SU-DHL-6 (cell line): ENCODE results near the gene CALM3.

Experiments used
- H2AFZ ChIP-seq: fragments of 200-600 bp; sonication (generic); 2 replicates; pipeline ENCODE4 v1.6.1; 2014; ENCODE audit warnings: low read depth, mild to moderate bottlenecking, moderate library complexity, mixed read lengths, antibody characterized with exemption, low read length; ENCODE audit not compliant: severe bottlenecking
- H3F3A ChIP-seq: fragments of 200-600 bp; shearing (Covaris generic); 2 replicates; pipeline ENCODE4 v1.6.0; 2016; ENCODE audit warnings: antibody characterized with exemption, mild to moderate bottlenecking; ENCODE audit not compliant: insufficient read depth
- H3K27ac ChIP-seq: fragments of 200-600 bp; sonication (generic); 2 replicates; pipeline ENCODE4 v1.5.1; 2016; ENCODE audit warnings: low read depth, mild to moderate bottlenecking, low read length, moderate library complexity, mixed read lengths
- H3K27me3 ChIP-seq: fragments of 200-600 bp; sonication (generic), shearing (Covaris generic); 2 replicates; pipeline ENCODE4 v1.6.0; 2014; ENCODE audit warnings: mild to moderate bottlenecking, low read length
- H3K36me3 ChIP-seq: fragments of 200-600 bp; sonication (generic); 2 replicates; pipeline ENCODE4 v1.6.1; 2014; ENCODE audit warnings: mild to moderate bottlenecking, low read length, mixed read lengths
- H3K4me2 ChIP-seq: fragments of 300-600, 200-600 bp; shearing (Covaris generic), sonication (generic); 2 replicates; pipeline ENCODE4 v1.6.0; 2014; ENCODE audit warnings: low read length, low read depth, mild to moderate bottlenecking; ENCODE audit not compliant: poor library complexity, severe bottlenecking
- H3K4me3 ChIP-seq: fragments of 200-600 bp; sonication (generic); 2 replicates; pipeline ENCODE4 v1.5.1; 2014; ENCODE audit warnings: antibody characterized with exemption, low read length, mild to moderate bottlenecking, mixed read lengths; ENCODE audit not compliant: insufficient read depth, poor library complexity, severe bottlenecking
- H3K79me2 ChIP-seq: fragments of 200-600 bp; sonication (generic); 2 replicates; pipeline ENCODE4 v1.6.1; 2014; ENCODE audit warnings: mild to moderate bottlenecking, low read length, moderate library complexity; ENCODE audit not compliant: insufficient read depth
- H3K9ac ChIP-seq: fragments of 200-600 bp; sonication (generic); 2 replicates; pipeline ENCODE4 v1.7.0; 2014; ENCODE audit warnings: mild to moderate bottlenecking, low read length
- H3K9me2 ChIP-seq: fragments of 200-600 bp; sonication (generic); replicated peaks from 2 replicates; pipeline ENCODE4 v1.6.1; 2014; ENCODE audit warnings: low read length; ENCODE audit not compliant: insufficient read depth
- H3K9me3 ChIP-seq: fragments of 200-600 bp; sonication (generic); 2 replicates; pipeline ENCODE4 v1.6.1; 2014; ENCODE audit warnings: low read length, mixed read lengths; ENCODE audit not compliant: insufficient read depth
- H4K20me1 ChIP-seq: fragments of 200-600 bp; sonication (generic); 2 replicates; pipeline ENCODE4 v1.6.1; 2014; ENCODE audit warnings: low read depth, mild to moderate bottlenecking, antibody characterized with exemption, low read length, moderate library complexity, mixed read lengths
- EZH2phosphoT487 ChIP-seq: fragments of 200-600 bp; sonication (generic), shearing (Covaris generic); conservative IDR thresholded peaks from 2 replicates; pipeline ENCODE4 v1.6.1; 2018; ENCODE audit warnings: mild to moderate bottlenecking, antibody characterized with exemption, low read length, moderate library complexity, mixed read lengths
- TF ChIP-seq, protein P1 (sequence below): fragments of 200-600 bp; sonication (generic); IDR thresholded peaks from one replicate; pipeline ENCODE4 v1.5.1; 2017; ENCODE audit warnings: antibody characterized with exemption, mild to moderate bottlenecking, low read length, moderate library complexity; ENCODE audit not compliant: insufficient read depth, poor library complexity, severe bottlenecking

The CALM3 gene

DNA sequence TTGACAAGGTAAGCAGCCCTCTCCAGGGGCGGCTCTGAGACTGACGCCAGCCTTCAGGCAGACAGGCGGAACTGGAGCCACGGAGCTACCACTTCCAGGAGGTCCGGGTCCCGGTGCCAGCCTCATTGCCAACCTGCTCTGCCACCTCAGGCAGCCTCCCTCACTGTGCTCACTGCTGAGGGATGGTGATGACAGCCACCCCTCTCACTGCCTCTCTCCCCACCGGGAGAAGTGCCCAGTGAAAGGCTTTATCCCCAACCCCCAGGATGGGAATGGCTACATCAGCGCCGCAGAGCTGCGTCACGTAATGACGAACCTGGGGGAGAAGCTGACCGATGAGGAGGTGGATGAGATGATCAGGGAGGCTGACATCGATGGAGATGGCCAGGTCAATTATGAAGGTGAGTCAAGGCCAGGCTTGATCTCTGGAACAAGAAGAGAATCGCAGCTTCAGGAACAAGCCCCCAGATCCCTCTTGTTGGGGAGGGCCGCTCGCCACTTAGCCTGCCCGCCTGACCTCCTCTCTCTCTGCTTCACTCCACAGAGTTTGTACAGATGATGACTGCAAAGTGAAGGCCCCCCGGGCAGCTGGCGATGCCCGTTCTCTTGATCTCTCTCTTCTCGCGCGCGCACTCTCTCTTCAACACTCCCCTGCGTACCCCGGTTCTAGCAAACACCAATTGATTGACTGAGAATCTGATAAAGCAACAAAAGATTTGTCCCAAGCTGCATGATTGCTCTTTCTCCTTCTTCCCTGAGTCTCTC lies 7.6 kb downstream of the CALM3 start:
- Histone ChIP-seq H3F3A (peaks cover 5% of the 10 kb centered on the region; the same call in 1 of the 2 replicates), H3K9ac (no peak overlapping the region), H3K4me2 (no peak overlapping the region), H3K9me3 (no peaks in the 10 kb centered on the region), H2AFZ (no peak overlapping the region), H3K36me3 (no peaks in the 10 kb centered on the region), H3K79me2 (peaks cover 21% of the 10 kb centered on the region), H3K4me3 (no peak overlapping the region), H3K27ac (no peak overlapping the region), H4K20me1 (no peaks in the 10 kb centered on the region), H3K27me3 (no peaks in the 10 kb centered on the region), H3K9me2 (no peaks in the 10 kb centered on the region)
- TF ChIP-seq, protein P1, sequence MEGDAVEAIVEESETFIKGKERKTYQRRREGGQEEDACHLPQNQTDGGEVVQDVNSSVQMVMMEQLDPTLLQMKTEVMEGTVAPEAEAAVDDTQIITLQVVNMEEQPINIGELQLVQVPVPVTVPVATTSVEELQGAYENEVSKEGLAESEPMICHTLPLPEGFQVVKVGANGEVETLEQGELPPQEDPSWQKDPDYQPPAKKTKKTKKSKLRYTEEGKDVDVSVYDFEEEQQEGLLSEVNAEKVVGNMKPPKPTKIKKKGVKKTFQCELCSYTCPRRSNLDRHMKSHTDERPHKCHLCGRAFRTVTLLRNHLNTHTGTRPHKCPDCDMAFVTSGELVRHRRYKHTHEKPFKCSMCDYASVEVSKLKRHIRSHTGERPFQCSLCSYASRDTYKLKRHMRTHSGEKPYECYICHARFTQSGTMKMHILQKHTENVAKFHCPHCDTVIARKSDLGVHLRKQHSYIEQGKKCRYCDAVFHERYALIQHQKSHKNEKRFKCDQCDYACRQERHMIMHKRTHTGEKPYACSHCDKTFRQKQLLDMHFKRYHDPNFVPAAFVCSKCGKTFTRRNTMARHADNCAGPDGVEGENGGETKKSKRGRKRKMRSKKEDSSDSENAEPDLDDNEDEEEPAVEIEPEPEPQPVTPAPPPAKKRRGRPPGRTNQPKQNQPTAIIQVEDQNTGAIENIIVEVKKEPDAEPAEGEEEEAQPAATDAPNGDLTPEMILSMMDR: no peak
- TF ChIP-seq EZH2phosphoT487: no peak

DNA sequence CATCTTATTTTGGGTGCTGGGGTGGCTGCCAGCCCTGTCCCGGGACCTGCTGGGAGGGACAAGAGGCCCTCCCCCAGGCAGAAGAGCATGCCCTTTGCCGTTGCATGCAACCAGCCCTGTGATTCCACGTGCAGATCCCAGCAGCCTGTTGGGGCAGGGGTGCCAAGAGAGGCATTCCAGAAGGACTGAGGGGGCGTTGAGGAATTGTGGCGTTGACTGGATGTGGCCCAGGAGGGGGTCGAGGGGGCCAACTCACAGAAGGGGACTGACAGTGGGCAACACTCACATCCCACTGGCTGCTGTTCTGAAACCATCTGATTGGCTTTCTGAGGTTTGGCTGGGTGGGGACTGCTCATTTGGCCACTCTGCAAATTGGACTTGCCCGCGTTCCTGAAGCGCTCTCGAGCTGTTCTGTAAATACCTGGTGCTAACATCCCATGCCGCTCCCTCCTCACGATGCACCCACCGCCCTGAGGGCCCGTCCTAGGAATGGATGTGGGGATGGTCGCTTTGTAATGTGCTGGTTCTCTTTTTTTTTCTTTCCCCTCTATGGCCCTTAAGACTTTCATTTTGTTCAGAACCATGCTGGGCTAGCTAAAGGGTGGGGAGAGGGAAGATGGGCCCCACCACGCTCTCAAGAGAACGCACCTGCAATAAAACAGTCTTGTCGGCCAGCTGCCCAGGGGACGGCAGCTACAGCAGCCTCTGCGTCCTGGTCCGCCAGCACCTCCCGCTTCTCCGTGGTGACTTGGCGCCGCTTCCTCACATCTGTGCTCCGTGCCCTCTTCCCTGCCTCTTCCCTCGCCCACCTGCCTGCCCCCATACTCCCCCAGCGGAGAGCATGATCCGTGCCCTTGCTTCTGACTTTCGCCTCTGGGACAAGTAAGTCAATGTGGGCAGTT lies 8.6 kb downstream of the CALM3 start:
- Histone ChIP-seq H3F3A (peaks cover 5% of the 10 kb centered on the region; the same call in 1 of the 2 replicates), H3K27me3 (no peaks in the 10 kb centered on the region), H3K4me2 (no peak overlapping the region), H3K9me3 (no peaks in the 10 kb centered on the region), H4K20me1 (no peaks in the 10 kb centered on the region), H3K9ac (no peak overlapping the region), H3K4me3 (no peak overlapping the region), H3K27ac (no peak overlapping the region), H3K9me2 (no peaks in the 10 kb centered on the region), H3K79me2 (peaks cover 11% of the 10 kb centered on the region), H3K36me3 (no peaks in the 10 kb centered on the region), H2AFZ (no peak overlapping the region)
- TF ChIP-seq, protein P1: no peak
- no peak for TF ChIP-seq EZH2phosphoT487

DNA sequence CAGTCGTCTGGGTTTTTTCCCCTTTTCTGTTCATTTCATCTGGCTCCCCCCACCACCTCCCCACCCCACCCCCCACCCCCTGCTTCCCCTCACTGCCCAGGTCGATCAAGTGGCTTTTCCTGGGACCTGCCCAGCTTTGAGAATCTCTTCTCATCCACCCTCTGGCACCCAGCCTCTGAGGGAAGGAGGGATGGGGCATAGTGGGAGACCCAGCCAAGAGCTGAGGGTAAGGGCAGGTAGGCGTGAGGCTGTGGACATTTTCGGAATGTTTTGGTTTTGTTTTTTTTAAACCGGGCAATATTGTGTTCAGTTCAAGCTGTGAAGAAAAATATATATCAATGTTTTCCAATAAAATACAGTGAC lies 9.3 kb downstream of the CALM3 start:
- Histone ChIP-seq H2AFZ (no peak overlapping the region), H3F3A (peaks cover 5% of the 10 kb centered on the region; the same call in 1 of the 2 replicates), H3K79me2 (peaks cover 5% of the 10 kb centered on the region; the same call in 1 of the 2 replicates), H3K36me3 (no peaks in the 10 kb centered on the region), H3K9me3 (no peaks in the 10 kb centered on the region), H3K27me3 (no peaks in the 10 kb centered on the region), H3K9ac (no peak overlapping the region), H3K4me2 (no peak overlapping the region), H4K20me1 (no peaks in the 10 kb centered on the region), H3K27ac (no peak overlapping the region), H3K9me2 (no peaks in the 10 kb centered on the region), H3K4me3 (no peak overlapping the region)
- TF ChIP-seq, protein P1: no peak
- TF ChIP-seq EZH2phosphoT487: no peak
